HepG2 (cell line): ENCODE measurements around the gene DNASE2. TPM values are rescaled to one million over a fixed set of nuclear protein-coding genes. Genes with fewer than 3 reads are reported as not detected.

Experiments
- DMAP1 ChIP-seq: IDR thresholded peaks from 2 replicates; pipeline ENCODE4 v1.6.1; 2016
- EHMT2 ChIP-seq: fragments of 200-600 bp; sonication (generic); IDR thresholded peaks from 2 replicates; pipeline ENCODE4 v1.7.0; 2017; ENCODE audit warnings: antibody characterized with exemption, low read depth, low read length, borderline replicate concordance
- EP300 ChIP-seq, 3 experiments: sonication (generic) in 1 of 3; formaldehyde crosslinking in 1 of 3; IDR thresholded peaks; 2 replicates each; pipeline versions ENCODE4 v1.5.1 to v1.6.1; 2011 to 2020; ENCODE audit warnings: low read depth in 2 of 3, low read length in 2 of 3, borderline replicate concordance in 1 of 3, improper control_type of control experiment in 1 of 3, mild to moderate bottlenecking in 1 of 3, missing genetic modification reagents in 1 of 3, moderate library complexity in 1 of 3
- FOSL2 ChIP-seq: sonication (generic); formaldehyde crosslinking; IDR thresholded peaks from 2 replicates; pipeline ENCODE4 v1.4.0; 2020; ENCODE audit warnings: missing genetic modification reagents
- GFI1 ChIP-seq: sonication (generic); formaldehyde crosslinking; IDR thresholded peaks from 2 replicates; pipeline ENCODE4 v1.5.0; 2020; ENCODE audit warnings: missing genetic modification reagents, mild to moderate bottlenecking, borderline replicate concordance
- MBD4 ChIP-seq: IDR thresholded peaks from 2 replicates; pipeline ENCODE4 v1.6.1; 2012; ENCODE audit warnings: low read length, inconsistent platforms, borderline replicate concordance
- PAF1 ChIP-seq: IDR thresholded peaks from 2 replicates; pipeline ENCODE4 v1.6.1; 2016; ENCODE audit warnings: missing genetic modification reagents, missing compliant biosample characterization
- PITX1 ChIP-seq: sonication (generic); formaldehyde crosslinking; IDR thresholded peaks from 2 replicates; pipeline ENCODE4 v1.5.1; 2020; ENCODE audit warnings: mild to moderate bottlenecking, missing genetic modification reagents
- POGK ChIP-seq: sonication (generic); formaldehyde crosslinking; conservative IDR thresholded peaks from 2 replicates; pipeline ENCODE4 v1.8.0; 2022; ENCODE audit warnings: mild to moderate bottlenecking, moderate library complexity, missing genetic modification reagents
- SCMH1 ChIP-seq: sonication (generic); formaldehyde crosslinking; IDR thresholded peaks from 2 replicates; pipeline ENCODE4 v1.9.0; 2021; ENCODE audit warnings: missing genetic modification reagents, mild to moderate bottlenecking, borderline replicate concordance
- SKI ChIP-seq: fragments of 450-650 bp; IDR thresholded peaks from one replicate; pipeline ENCODE4 v1.6.1; 2018; ENCODE audit warnings: mild to moderate bottlenecking; ENCODE audit not compliant: partially characterized antibody
- SP5 ChIP-seq: IDR thresholded peaks from 2 replicates; pipeline ENCODE4 v1.6.1; 2016; ENCODE audit warnings: low read depth, borderline replicate concordance
- TRIM24 ChIP-seq: sonication (generic); formaldehyde crosslinking; IDR thresholded peaks from 2 replicates; pipeline ENCODE4 v1.8.0; 2022; ENCODE audit warnings: mild to moderate bottlenecking, missing genetic modification reagents
- ZMYM3 ChIP-seq: sonication (generic); formaldehyde crosslinking; IDR thresholded peaks from 2 replicates; pipeline ENCODE4 v1.5.1; 2020; ENCODE audit warnings: mild to moderate bottlenecking, missing genetic modification reagents
- ZNF136 ChIP-seq: sonication (generic); formaldehyde crosslinking; IDR thresholded peaks from 2 replicates; pipeline ENCODE4 v1.8.1; 2022; ENCODE audit warnings: low read depth, mild to moderate bottlenecking, moderate library complexity, missing genetic modification reagents
- ZNF24 ChIP-seq: fragments of 450-650 bp; IDR thresholded peaks from 2 replicates; pipeline ENCODE4 v1.6.1; 2017; ENCODE audit warnings: antibody characterized with exemption, mild to moderate bottlenecking
- ZNF570 ChIP-seq: sonication (generic); formaldehyde crosslinking; IDR thresholded peaks from 2 replicates; pipeline ENCODE4 v1.4.0; 2020; ENCODE audit warnings: mild to moderate bottlenecking, missing genetic modification reagents, borderline replicate concordance
- ZNF576 ChIP-seq: sonication (generic); formaldehyde crosslinking; IDR thresholded peaks from 2 replicates; pipeline ENCODE4 v1.4.0; 2020; ENCODE audit warnings: mild to moderate bottlenecking, missing genetic modification reagents
- ZNF598 ChIP-seq: sonication (generic); formaldehyde crosslinking; IDR thresholded peaks from 2 replicates; pipeline ENCODE4 v1.5.1; 2020; ENCODE audit warnings: mild to moderate bottlenecking, missing genetic modification reagents, borderline replicate concordance
- polyA plus RNA-seq, 8 experiments: library from polyadenylated mRNA; depleted of rRNA in 3 of 8; stranded (reverse) in 7 of 8; unstranded in 1 of 8; fragments of >200 nt; fragmentation: Illumina TruSeq in 4 of 8; extraction: Trizol in 4 of 8; gene quantifications; 2 replicates each; pipeline versions ENCODE4 v1.2.1 to v1.2.3, GENCODE V29; 2011 to 2016; ENCODE audit warnings: low read depth in 4 of 8, missing spikeins in 1 of 8, mixed read lengths in 1 of 8; ENCODE audit not compliant: insufficient read depth in 1 of 8
- total RNA-seq, 5 experiments: library from RNA; depleted of rRNA; stranded (reverse); fragments of >200 nt; fragmentation: Illumina TruSeq; extraction: Trizol; gene quantifications; 2 replicates each; pipeline ENCODE4 v1.2.3, GENCODE V29; 2016; ENCODE audit warnings: low read depth in 1 of 5
- TF ChIP-seq, protein P1 (sequence below): sonication (generic); formaldehyde crosslinking; IDR thresholded peaks from 2 replicates; pipeline ENCODE4 v1.4.0; 2020; ENCODE audit warnings: missing genetic modification reagents, mild to moderate bottlenecking, borderline replicate concordance
- TF ChIP-seq, protein P2 (sequence below): sonication (generic); formaldehyde crosslinking; IDR thresholded peaks from 2 replicates; pipeline ENCODE4 v1.4.0; 2020; ENCODE audit warnings: missing genetic modification reagents, borderline replicate concordance
- TF ChIP-seq, protein P3 (sequence below): sonication (generic); formaldehyde crosslinking; IDR thresholded peaks from 2 replicates; pipeline ENCODE4 v1.4.0; 2020; ENCODE audit warnings: mild to moderate bottlenecking, low read depth, missing genetic modification reagents

The DNASE2 gene
- total and polyA plus RNA-seq, 2 of the 13 experiments (the other 11 are each of a cell fraction or from before 2014, with no cell fraction given): 7.5 to 16.2 TPM

GRCh38 chr19:12913011-12913561 lies 31.8 kb upstream of the DNASE2 start (continued):
- 0 out of 2 replicates have a peak, but pooled peaks have one; percentile 69 for TF ChIP-seq ZNF136 (CRISPR knock-in tag)
- no peak for TF ChIP-seq MBD4
- peak; percentile 30; the same call in 1 of the 2 replicates for TF ChIP-seq GFI1 (CRISPR knock-in tag)
- no peak for TF ChIP-seq ZNF570
- TF ChIP-seq EP300 (IDR thresholded peaks at IDR 0.05; ENCODE audit: low read depth in 2 of 2, low read length in 2 of 2): no peak
- no peak for TF ChIP-seq EP300 (CRISPR knock-in tag; IDR thresholded peaks at IDR 0.05; ENCODE audit: borderline replicate concordance)
- no peak for TF ChIP-seq EHMT2
- TF ChIP-seq ZNF24: no peak
- no peak for TF ChIP-seq SCMH1 (CRISPR knock-in tag)
- TF ChIP-seq, protein P1, sequence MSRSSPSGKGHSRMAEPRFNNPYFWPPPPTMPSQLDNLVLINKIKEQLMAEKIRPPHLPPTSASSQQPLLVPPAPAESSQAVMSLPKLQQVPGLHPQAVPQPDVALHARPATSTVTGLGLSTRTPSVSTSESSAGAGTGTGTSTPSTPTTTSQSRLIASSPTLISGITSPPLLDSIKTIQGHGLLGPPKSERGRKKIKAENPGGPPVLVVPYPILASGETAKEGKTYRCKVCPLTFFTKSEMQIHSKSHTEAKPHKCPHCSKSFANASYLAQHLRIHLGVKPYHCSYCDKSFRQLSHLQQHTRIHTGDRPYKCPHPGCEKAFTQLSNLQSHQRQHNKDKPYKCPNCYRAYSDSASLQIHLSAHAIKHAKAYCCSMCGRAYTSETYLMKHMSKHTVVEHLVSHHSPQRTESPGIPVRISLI: no peak
- TF ChIP-seq, protein P2, sequence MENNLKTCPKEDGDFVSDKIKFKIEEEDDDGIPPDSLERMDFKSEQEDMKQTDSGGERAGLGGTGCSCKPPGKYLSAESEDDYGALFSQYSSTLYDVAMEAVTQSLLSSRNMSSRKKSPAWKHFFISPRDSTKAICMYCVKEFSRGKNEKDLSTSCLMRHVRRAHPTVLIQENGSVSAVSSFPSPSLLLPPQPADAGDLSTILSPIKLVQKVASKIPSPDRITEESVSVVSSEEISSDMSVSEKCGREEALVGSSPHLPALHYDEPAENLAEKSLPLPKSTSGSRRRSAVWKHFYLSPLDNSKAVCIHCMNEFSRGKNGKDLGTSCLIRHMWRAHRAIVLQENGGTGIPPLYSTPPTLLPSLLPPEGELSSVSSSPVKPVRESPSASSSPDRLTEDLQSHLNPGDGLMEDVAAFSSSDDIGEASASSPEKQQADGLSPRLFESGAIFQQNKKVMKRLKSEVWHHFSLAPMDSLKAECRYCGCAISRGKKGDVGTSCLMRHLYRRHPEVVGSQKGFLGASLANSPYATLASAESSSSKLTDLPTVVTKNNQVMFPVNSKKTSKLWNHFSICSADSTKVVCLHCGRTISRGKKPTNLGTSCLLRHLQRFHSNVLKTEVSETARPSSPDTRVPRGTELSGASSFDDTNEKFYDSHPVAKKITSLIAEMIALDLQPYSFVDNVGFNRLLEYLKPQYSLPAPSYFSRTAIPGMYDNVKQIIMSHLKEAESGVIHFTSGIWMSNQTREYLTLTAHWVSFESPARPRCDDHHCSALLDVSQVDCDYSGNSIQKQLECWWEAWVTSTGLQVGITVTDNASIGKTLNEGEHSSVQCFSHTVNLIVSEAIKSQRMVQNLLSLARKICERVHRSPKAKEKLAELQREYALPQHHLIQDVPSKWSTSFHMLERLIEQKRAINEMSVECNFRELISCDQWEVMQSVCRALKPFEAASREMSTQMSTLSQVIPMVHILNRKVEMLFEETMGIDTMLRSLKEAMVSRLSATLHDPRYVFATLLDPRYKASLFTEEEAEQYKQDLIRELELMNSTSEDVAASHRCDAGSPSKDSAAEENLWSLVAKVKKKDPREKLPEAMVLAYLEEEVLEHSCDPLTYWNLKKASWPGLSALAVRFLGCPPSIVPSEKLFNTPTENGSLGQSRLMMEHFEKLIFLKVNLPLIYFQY (CRISPR knock-in tag): peak; percentile 64; the same call in 1 of the 2 replicates
- no peak for TF ChIP-seq PAF1 (CRISPR knock-in tag)
- TF ChIP-seq SKI: no peak
- no peak for TF ChIP-seq ZNF598 (CRISPR knock-in tag)
- 0 out of 2 replicates have a peak, but pooled peaks have one; percentile 50 for TF ChIP-seq PITX1
- TF ChIP-seq DMAP1: no peak
- TF ChIP-seq ZMYM3 (CRISPR knock-in tag): no peak; the same call in 1 of the 2 replicates
- peak; percentile 18; the same call in 1 of the 2 replicates for TF ChIP-seq FOSL2 (CRISPR knock-in tag)
- no peak for TF ChIP-seq POGK
- TF ChIP-seq TRIM24 (CRISPR knock-in tag): no peak
- no peak for TF ChIP-seq SP5 (CRISPR knock-in tag)
- TF ChIP-seq ZNF576 (CRISPR knock-in tag): no peak
- TF ChIP-seq, protein P3, sequence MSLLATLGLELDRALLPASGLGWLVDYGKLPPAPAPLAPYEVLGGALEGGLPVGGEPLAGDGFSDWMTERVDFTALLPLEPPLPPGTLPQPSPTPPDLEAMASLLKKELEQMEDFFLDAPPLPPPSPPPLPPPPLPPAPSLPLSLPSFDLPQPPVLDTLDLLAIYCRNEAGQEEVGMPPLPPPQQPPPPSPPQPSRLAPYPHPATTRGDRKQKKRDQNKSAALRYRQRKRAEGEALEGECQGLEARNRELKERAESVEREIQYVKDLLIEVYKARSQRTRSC (CRISPR knock-in tag): 0 out of 2 replicates have a peak, but pooled peaks have one; percentile 39
